Osteocyte (in vitro differentiated cells): Measurements from ENCODE around the gene AFDN. TPM values are rescaled to one million over a fixed set of nuclear protein-coding genes. Genes with fewer than 3 reads are reported as not detected.

Experiments
- DNase-seq: peaks from one replicate; pipeline ENCODE4 v3.0.0; 2021; ENCODE audit warnings: mixed read lengths; ENCODE audit not compliant: unreplicated experiment; ENCODE audit errors: extremely low spot score
- H3K27ac Mint-ChIP-seq: one replicate; pipeline ENCODE4 v1.8.0; 2021; ENCODE audit warnings: mild to moderate bottlenecking, mixed read lengths; ENCODE audit not compliant: unreplicated experiment
- H3K27me3 Mint-ChIP-seq: one replicate; pipeline ENCODE4 v1.8.0; 2021; ENCODE audit warnings: mixed read lengths; ENCODE audit not compliant: unreplicated experiment
- H3K36me3 Mint-ChIP-seq: one replicate; pipeline ENCODE4 v1.8.0; 2021; ENCODE audit warnings: mixed read lengths; ENCODE audit not compliant: unreplicated experiment
- H3K4me1 Mint-ChIP-seq: one replicate; pipeline ENCODE4 v1.8.0; 2021; ENCODE audit warnings: mixed read lengths; ENCODE audit not compliant: unreplicated experiment
- H3K4me3 Mint-ChIP-seq: one replicate; pipeline ENCODE4 v1.8.0; 2021; ENCODE audit warnings: mild to moderate bottlenecking, moderate library complexity, mixed read lengths; ENCODE audit not compliant: unreplicated experiment
- H3K9me3 Mint-ChIP-seq: one replicate; pipeline ENCODE4 v1.8.0; 2021; ENCODE audit warnings: mixed read lengths; ENCODE audit not compliant: unreplicated experiment
- total RNA-seq: library from RNA; stranded (reverse); gene quantifications from 2 replicates; pipeline ENCODE4 v1.2.1, GENCODE V29; 2021
- TF ChIP-seq, protein P1 (sequence below): fragments of 200-600 bp; sonication (generic); IDR thresholded peaks from 2 replicates; pipeline ENCODE4 v1.5.0; 2021; ENCODE audit warnings: antibody characterized with exemption, mild to moderate bottlenecking, moderate library complexity

Gene AFDN
- total RNA-seq, 1 donor from 2014 or later: 67.3 TPM

DNA sequence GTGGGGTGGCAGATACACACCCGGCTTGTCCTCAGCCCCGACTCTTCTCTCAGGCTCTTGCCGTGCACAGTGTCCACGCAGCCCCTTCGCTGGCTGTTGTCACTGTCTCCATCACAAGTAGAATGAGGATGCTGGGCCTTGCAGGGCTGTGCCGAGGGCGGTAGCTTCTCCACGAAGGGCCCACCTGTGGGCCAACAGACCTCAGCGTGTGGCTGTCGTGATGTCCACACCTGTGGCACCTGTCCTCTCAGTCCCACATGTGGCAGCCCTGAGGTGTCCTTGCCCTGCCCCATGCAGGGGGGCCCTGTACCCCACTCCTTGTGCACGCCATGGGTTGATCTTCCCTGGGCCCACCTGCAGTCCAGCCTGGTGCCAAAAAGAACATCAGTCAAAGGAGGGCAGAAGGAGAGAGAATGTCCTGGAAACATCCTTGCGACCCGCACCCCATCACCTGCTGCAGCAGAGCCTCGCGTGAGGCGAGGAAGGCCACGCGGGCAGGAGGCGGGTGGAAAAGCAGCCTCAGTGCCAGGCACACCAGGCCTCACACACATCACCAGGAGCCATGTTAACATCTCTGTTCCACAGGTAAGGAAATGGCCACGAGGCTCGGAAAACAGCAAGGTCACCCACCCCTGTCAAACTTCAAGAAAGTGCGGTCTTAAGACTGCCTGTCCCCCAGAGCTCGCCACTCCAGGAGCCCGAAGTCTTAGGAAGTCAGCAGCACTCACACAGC is 22.3 kb upstream of the AFDN start:
- no peaks in the 10 kb centered on the region for H3K4me1 Mint-ChIP-seq
- peak; percentile 73 for DNase-seq
- H3K36me3 Mint-ChIP-seq: no peaks in the 10 kb centered on the region
- H3K27ac Mint-ChIP-seq: no peak overlapping the region
- H3K4me3 Mint-ChIP-seq: no peak overlapping the region
- no peaks in the 10 kb centered on the region for H3K9me3 Mint-ChIP-seq
- TF ChIP-seq, protein P1, sequence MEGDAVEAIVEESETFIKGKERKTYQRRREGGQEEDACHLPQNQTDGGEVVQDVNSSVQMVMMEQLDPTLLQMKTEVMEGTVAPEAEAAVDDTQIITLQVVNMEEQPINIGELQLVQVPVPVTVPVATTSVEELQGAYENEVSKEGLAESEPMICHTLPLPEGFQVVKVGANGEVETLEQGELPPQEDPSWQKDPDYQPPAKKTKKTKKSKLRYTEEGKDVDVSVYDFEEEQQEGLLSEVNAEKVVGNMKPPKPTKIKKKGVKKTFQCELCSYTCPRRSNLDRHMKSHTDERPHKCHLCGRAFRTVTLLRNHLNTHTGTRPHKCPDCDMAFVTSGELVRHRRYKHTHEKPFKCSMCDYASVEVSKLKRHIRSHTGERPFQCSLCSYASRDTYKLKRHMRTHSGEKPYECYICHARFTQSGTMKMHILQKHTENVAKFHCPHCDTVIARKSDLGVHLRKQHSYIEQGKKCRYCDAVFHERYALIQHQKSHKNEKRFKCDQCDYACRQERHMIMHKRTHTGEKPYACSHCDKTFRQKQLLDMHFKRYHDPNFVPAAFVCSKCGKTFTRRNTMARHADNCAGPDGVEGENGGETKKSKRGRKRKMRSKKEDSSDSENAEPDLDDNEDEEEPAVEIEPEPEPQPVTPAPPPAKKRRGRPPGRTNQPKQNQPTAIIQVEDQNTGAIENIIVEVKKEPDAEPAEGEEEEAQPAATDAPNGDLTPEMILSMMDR: no peak
- H3K27me3 Mint-ChIP-seq: peaks cover 34% of the 10 kb centered on the region

DNA sequence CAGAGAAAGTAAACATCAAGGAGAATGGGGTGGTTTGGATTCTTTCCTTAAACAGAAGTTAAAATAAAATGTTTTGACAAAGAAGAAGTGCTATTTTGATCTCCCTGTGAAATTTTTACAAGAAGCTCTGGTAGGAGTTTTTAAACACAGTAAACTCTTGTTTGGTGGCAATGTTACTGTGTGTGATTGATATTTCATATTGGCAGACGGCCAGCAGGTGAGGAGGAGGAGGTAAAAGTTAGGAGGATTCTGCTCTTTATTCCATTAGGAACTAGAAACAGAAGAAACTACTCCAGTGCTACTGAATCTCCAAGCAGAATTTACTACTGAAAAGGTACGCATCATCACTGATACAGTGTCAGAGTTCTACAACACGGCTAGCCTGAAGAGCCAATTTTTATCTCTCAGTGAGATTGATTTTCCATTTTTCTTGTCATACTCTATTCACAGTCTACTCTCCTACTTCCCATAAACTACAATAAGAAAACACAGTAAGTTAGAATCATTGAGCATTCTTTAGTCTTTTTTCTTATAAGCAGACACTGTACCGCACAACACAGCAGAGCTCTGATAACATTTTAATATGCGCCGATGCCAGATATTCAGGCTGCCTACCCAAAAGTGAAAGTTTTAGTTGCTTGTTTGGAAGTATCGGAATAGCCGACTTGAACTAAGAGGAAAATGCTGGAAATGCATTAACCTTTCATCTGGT is 21.2 kb upstream of the AFDN start:
- TF ChIP-seq, protein P1: no peak
- Mint-ChIP-seq H3K4me3 (no peak overlapping the region), H3K4me1 (no peaks in the 10 kb centered on the region)

DNA sequence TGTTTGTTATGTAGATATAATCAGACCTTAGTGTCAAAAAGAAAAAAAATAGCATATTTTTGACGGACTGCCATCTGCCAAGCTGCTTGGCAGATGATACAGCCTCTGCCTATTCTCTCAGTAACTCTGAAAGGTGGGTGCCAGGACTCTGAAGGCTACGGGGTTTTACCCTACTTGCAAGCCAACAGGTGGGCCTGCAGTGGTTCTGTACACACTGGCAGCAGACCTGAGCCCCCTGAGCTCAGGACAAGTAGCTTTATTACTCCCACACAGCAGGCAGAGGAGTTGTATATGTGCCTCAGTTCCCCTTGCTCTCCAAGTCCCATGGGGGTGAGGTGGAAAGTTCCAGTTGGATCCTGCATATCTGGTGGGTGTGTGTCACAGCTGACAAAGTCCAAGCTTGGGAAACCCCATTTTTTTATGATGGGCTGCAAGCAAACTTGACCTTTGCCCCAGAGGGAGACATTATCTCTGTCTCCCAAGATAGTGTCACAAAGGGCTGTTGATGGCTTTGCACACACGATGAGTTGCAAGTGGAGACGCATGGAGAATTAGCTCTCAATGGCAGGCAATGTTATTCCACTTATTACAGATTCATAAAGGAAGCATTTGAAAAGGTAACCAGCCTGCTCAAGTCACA is 20.5 kb upstream of the AFDN start:
- Mint-ChIP-seq H3K4me1 (no peaks in the 10 kb centered on the region), H3K4me3 (no peak overlapping the region), H3K27me3 (peaks cover 35% of the 10 kb centered on the region), H3K36me3 (no peaks in the 10 kb centered on the region), H3K9me3 (peaks cover 4% of the 10 kb centered on the region), H3K27ac (no peak overlapping the region)
- peak; percentile 48 for DNase-seq
- TF ChIP-seq, protein P1: no peak

More for the DNA sequence above, 21.2 kb upstream of the AFDN start:
- no peak for DNase-seq
- Mint-ChIP-seq H3K27ac (no peak overlapping the region), H3K36me3 (no peaks in the 10 kb centered on the region), H3K27me3 (peaks cover 32% of the 10 kb centered on the region), H3K9me3 (no peaks in the 10 kb centered on the region)

DNA sequence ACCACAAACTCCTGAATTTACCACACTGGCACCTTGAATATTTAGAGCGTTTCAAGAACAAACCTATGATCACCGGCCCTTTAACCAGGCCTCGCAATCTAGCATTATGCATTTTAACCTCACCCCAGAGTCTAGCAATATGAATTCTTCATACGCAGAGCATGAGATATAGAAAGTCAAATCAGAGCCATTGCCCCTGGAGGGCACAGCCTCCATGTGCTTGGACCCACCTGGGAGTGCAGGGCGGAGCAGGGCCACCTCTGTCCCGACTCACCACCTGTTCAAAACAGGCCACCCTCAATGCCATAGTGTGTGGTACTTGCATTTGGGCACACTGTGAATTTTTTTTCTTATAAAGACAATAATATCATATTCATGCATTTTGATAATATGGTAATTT is 19.5 kb upstream of the AFDN start:
- H3K27me3 Mint-ChIP-seq: peaks cover 35% of the 10 kb centered on the region
- H3K36me3 Mint-ChIP-seq: no peaks in the 10 kb centered on the region
- no peak overlapping the region for H3K27ac Mint-ChIP-seq
- H3K9me3 Mint-ChIP-seq: peaks cover 4% of the 10 kb centered on the region
- H3K4me3 Mint-ChIP-seq: no peak overlapping the region
- H3K4me1 Mint-ChIP-seq: no peaks in the 10 kb centered on the region
- TF ChIP-seq, protein P1: no peak
- DNase-seq: peak; percentile 51

DNA sequence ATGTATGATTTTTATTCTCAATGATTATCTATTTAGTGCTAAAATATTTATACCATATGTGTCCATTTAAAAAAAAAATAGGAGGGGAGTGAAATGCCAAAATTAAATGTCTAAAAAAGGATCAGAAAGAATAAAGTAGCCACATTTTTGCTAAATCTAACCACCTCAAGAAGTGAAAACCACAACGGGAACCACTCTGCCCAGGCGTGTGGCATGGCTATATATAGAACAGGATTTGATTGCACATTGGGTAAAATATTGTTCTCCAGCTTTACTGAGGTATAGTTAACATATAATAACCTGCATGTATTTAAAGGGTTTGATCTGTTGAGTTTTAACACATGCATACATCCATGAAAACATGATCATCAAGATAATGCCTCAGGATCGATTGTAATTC is 19.0 kb upstream of the AFDN start:
- H3K9me3 Mint-ChIP-seq: peaks cover 4% of the 10 kb centered on the region
- H3K4me3 Mint-ChIP-seq: no peak overlapping the region
- H3K4me1 Mint-ChIP-seq: no peaks in the 10 kb centered on the region
- DNase-seq: no peak
- no peak overlapping the region for H3K27ac Mint-ChIP-seq
- TF ChIP-seq, protein P1: no peak
- H3K27me3 Mint-ChIP-seq: peaks cover 35% of the 10 kb centered on the region
- H3K36me3 Mint-ChIP-seq: no peaks in the 10 kb centered on the region
